Chondrocyte (in vitro differentiated cells): ENCODE data around the gene OTOS. TPM values are rescaled to one million over a fixed set of nuclear protein-coding genes. Genes with fewer than 3 reads are reported as not detected.

Source experiments
- DNase-seq: peaks from one replicate; pipeline ENCODE4 v3.0.0; 2021; ENCODE audit warnings: mixed read lengths, low spot score
- H3K27ac Mint-ChIP-seq: one replicate; pipeline ENCODE4 v1.8.0; 2021; ENCODE audit warnings: mild to moderate bottlenecking, moderate library complexity, mixed read lengths; ENCODE audit not compliant: unreplicated experiment
- H3K27me3 Mint-ChIP-seq: 2 replicates; pipeline ENCODE4 v1.8.0; 2021; ENCODE audit warnings: low read depth, mixed read lengths
- H3K36me3 Mint-ChIP-seq: 2 replicates; pipeline ENCODE4 v1.8.0; 2021; ENCODE audit warnings: low read depth, mixed read lengths
- H3K4me1 Mint-ChIP-seq: 2 replicates; pipeline ENCODE4 v1.8.0; 2021; ENCODE audit warnings: low read depth, mild to moderate bottlenecking, mixed read lengths
- H3K4me3 Mint-ChIP-seq: one replicate; pipeline ENCODE4 v1.8.0; 2021; ENCODE audit warnings: mild to moderate bottlenecking, moderate library complexity, mixed read lengths; ENCODE audit not compliant: unreplicated experiment
- H3K9me3 Mint-ChIP-seq: 2 replicates; pipeline ENCODE4 v1.8.0; 2021; ENCODE audit warnings: low read depth, mixed read lengths
- total RNA-seq: library from RNA; stranded (reverse); gene quantifications from 3 replicates; pipeline ENCODE4 v1.2.1, GENCODE V29; 2021
- TF ChIP-seq, protein P1 (sequence below): fragments of 200-600 bp; sonication (generic); IDR thresholded peaks from 2 replicates; pipeline ENCODE4 v1.5.0; 2021; ENCODE audit warnings: antibody characterized with exemption, mild to moderate bottlenecking, moderate library complexity

The OTOS gene
- total RNA-seq, 1 donor from 2014 or later, result not detected

DNA sequence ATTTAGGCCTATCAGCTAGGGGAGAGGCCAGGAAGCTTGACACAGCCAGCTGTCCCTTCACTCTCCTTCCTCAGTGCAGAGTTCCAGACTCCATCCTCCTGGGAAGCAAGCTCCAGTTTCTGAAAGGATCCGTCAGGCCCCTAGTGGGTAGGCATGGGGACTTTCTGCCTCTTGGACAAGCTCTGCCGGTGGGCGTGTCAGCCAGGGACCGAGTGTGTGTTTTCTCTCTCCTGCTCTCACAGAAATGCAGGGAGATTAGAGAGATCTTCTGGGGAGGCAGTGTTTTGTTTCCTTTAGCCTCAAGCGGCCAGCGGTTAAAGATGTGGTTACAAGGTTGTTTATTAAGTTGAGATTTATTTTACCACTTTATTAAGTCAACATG lies 29.9 kb upstream of the OTOS start:
- Mint-ChIP-seq H3K4me3 (no peak overlapping the region), H3K27ac (no peak overlapping the region), H3K9me3 (peaks cover 3% of the 10 kb centered on the region), H3K27me3 (peaks cover 42% of the 10 kb centered on the region), H3K4me1 (no peaks in the 10 kb centered on the region), H3K36me3 (peaks cover 3% of the 10 kb centered on the region)
- DNase-seq, result peak; percentile 14
- TF ChIP-seq, protein P1, sequence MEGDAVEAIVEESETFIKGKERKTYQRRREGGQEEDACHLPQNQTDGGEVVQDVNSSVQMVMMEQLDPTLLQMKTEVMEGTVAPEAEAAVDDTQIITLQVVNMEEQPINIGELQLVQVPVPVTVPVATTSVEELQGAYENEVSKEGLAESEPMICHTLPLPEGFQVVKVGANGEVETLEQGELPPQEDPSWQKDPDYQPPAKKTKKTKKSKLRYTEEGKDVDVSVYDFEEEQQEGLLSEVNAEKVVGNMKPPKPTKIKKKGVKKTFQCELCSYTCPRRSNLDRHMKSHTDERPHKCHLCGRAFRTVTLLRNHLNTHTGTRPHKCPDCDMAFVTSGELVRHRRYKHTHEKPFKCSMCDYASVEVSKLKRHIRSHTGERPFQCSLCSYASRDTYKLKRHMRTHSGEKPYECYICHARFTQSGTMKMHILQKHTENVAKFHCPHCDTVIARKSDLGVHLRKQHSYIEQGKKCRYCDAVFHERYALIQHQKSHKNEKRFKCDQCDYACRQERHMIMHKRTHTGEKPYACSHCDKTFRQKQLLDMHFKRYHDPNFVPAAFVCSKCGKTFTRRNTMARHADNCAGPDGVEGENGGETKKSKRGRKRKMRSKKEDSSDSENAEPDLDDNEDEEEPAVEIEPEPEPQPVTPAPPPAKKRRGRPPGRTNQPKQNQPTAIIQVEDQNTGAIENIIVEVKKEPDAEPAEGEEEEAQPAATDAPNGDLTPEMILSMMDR, result no peak

DNA sequence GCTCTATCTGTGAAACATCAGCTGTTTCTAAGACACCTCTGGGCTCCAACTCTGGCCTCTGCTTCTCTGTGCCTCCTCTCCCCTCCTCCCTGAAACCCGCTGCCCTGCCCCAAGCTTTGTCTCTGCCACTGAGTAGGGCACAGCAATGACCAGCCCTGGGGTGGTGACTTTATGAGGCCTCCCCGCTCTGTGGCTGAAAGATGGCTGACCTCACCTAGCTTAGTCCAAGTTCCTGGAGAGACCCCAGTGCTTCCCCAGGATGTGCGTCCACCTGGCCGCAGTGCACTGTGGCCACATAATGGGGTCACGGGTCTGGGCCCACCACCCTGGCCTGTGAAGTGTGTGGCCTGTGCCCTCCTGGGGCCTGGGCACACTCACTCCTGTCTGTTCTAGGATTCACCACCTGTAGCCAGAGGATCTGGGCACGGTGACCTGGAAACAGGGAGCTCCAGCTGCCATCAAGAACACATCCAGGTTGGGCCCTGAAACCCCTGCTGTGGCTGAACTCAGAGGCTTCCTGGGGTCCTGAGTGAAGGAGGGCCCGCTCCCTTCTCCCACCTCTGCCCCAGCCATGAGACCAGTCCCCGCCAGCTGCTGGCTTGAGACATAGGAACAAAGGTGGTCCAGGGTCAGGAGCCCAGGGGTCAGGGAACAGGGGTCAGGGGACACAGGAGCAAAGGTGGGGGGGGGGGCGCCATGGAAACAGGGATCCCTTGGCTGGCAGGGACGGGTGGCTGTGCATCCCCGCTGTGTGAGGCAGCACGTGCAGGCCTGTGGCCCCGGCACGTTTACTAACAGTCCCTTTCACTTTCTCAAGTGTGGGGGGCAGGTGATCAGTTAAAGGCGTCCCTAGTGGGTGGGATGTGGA lies 29.3 kb upstream of the OTOS start:
- Mint-ChIP-seq H3K27me3 (peaks cover 41% of the 10 kb centered on the region), H3K9me3 (peaks cover 3% of the 10 kb centered on the region), H3K27ac (no peak overlapping the region), H3K4me3 (no peak overlapping the region), H3K4me1 (no peaks in the 10 kb centered on the region), H3K36me3 (peaks cover 3% of the 10 kb centered on the region)
- DNase-seq, result peak; percentile 84
- TF ChIP-seq, protein P1, result no peak

DNA sequence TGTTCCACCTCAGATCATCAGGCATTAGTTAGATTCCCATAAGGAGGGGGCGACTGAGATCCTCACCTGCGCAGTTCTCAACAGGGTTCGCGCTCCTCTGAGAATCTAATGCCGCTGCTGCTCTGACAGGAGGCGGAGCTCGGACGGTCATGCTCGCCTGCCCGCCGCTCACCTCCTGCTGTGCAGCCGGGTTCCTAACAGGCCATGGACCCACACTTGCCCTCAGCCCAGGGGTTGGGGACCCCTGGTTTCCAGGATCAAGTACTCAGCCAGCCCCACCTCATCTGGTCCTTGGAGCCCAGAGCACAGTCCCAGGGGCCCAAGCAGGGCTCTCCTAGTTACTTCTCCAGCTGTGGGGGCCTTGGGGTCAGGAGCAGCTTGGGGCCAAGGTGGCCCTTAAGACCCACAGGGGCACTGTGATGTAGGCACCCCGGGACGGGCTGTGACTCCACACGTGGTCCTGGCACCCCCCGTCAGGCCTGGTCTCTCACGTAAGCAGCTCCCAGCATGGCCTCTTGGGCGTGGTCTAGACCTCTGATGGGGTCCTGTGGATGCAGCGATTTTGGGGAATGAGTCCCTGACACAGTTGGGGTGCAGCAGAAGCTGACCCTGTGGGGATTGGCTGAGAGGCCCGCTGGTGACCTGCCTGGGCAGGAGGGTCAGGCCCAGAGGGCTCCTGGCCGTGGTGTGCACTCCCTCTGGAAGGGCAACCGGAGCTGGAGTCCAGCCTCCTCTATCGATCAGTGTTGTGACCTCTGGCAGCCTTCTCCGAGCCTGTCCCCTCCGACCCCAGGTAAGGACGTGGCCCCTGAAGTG lies 28.3 kb upstream of the OTOS start:
- peaks cover 34% of the 10 kb centered on the region for H3K27me3 Mint-ChIP-seq
- no peak overlapping the region for H3K27ac Mint-ChIP-seq
- H3K4me1 Mint-ChIP-seq, result no peaks in the 10 kb centered on the region
- H3K4me3 Mint-ChIP-seq, result no peak overlapping the region
- TF ChIP-seq, protein P1, result no peak
- H3K9me3 Mint-ChIP-seq, result peaks cover 3% of the 10 kb centered on the region
- peak; percentile 87 for DNase-seq
- no peaks in the 10 kb centered on the region for H3K36me3 Mint-ChIP-seq

DNA sequence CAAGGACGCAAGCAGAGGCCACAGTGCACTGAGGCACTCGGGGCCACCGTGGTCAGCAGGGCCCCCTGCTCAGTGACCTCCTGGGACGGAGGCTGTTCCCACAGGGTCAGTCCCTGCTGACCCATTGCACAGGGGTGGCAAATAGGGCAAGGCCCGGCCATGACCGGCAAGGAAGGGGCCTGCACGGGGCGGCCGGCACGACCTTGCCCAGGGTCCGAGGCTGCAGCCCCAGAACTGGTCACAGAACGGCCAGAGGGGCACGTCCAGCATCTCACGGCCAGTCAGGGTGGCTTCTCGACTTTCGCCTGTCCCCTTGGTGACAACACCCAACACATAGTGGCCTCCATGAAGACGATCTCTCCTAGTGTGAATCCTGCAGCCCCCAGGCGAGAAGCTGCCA lies 27.6 kb upstream of the OTOS start:
- TF ChIP-seq, protein P1, result no peak
- Mint-ChIP-seq H3K4me1 (no peaks in the 10 kb centered on the region), H3K27ac (no peak overlapping the region), H3K4me3 (no peak overlapping the region), H3K27me3 (peaks cover 34% of the 10 kb centered on the region), H3K36me3 (no peaks in the 10 kb centered on the region), H3K9me3 (peaks cover 3% of the 10 kb centered on the region)
- peak; percentile 74 for DNase-seq

DNA sequence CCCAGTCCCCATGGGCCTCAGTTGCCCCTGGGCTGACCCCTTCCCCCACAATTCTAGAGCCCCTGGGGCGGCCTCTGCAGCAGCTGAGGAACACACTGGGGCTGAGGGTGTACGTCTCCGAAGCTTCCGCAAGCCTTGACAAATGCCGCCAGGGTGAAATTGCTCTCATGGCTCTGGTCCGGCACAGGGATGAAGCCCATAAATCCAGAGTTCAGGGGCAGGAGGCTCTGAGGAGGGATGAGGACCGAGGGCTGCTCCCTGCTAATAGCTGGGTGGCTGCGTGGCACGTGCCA lies 27.1 kb upstream of the OTOS start:
- DNase-seq, result no peak
- Mint-ChIP-seq H3K4me1 (no peaks in the 10 kb centered on the region), H3K4me3 (no peak overlapping the region)

More for the DNA sequence above, 27.1 kb upstream of the OTOS start:
- Mint-ChIP-seq H3K27me3 (peaks cover 39% of the 10 kb centered on the region), H3K9me3 (no peaks in the 10 kb centered on the region), H3K27ac (no peak overlapping the region), H3K36me3 (no peaks in the 10 kb centered on the region)
- TF ChIP-seq, protein P1, result no peak
